Stimulated activated CD8-positive, alpha-beta memory T cell treated with anti-CD3 and anti-CD28 coated beads, Interleukin-15, amount 100 ng/mL, for 4 hours (primary cell): ENCODE measurements around the gene RBM17.
"Not testable (repeated sequence)": the region's sequence is repeated elsewhere in the genome, so short reads cannot be mapped to it uniquely, and the experiment has no call there.

Experiments used
- DNase-seq, 2 donors: peaks; one replicate each; pipeline ENCODE4 v3.0.0-alpha.2; 2020; ENCODE audit warnings: low read depth in 2 of 2

RBM17 gene

DNA sequence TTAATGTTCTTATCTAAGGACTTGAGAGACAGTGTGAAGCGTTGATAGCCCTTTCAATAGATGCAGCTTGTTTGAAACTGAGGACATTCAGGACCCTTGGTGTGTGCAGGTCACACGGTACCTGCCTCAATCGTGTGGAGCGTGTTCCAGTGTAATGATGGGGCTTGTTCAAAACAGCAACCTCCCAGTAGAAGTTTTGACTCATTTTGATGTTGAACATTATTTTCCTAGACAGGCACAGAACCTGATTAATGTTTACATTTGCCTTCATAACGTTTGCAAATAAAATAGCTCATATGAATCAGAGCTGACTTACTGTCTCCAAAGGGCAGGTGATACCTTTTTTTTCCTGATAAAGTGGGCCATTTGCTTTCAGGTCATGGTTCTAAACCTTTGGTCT is 21.3 kb downstream of the RBM17 start:
- DNase-seq: no peak

DNA sequence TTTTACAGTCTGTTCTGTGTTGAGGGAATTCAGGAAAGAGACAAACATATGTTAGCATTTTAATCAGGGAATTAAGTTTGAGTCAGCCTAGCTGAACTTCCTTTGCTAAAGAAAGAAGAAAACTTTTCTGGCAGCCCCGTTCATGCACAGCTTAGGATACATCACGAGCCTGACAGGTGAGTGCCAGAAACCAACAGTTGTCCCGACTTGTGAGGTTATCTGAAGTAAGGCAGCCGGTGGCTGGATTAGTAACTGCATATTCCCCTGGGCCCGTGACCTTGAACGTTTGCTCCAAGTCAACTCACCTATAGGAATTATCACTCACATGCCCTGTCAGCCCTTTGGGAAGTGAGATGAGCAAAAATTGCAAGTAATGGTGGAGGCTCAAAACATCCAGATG is 24.1 kb downstream of the RBM17 start:
- DNase-seq: no peak

DNA sequence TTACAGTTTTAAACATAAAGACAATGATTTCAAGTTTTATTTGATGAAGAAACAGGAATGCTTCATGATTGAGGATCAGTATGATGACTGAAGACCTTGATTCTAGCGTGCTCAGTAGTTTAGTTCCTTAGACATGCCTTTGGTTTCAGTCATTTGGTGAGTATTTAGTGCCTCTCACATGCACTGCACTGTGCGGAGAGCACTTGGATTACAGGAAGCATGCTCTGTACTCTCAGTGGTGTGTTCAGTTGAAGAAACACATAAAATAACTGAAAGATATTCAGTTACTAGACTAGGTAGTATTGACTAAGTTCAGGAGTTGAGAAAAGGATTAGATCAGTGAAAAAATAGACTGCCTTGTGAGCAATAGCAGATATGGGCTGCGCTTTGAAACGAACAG is 25.5 kb downstream of the RBM17 start:
- DNase-seq: no peak

DNA sequence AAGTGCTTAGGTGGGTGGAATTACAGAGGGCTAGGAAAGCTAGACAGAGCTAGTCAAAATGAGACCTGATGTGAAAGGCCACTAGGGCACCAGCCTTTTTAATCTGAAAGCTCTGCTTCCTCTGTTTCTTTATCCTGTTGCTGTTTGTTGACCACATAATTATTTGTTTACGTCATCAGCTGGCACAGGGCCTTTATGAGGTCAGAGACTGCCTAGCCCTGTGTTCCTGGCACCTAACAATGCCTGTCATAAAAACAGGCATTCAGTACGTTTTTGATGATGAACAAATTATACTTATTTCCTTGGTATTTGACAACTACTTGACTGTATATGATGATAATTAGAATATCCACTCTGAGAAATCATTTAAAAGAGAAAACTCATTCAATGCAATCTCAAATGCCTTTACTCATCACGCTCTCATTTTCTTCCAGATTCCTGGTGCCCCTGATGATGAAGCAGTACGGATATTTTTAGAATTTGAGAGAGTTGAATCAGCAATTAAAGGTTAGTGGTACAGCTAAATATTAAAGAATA is 26.0 kb downstream of the RBM17 start:
- DNase-seq: no peak

DNA sequence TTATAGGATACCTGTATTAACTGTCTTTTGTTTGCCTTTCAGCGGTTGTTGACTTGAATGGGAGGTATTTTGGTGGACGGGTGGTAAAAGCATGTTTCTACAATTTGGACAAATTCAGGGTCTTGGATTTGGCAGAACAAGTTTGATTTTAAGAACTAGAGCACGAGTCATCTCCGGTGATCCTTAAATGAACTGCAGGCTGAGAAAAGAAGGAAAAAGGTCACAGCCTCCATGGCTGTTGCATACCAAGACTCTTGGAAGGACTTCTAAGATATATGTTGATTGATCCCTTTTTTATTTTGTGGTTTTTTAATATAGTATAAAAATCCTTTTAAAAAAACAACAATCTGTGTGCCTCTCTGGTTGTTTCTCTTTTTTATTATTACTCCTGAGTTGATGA is 26.6 kb downstream of the RBM17 start:
- no peak for DNase-seq

DNA sequence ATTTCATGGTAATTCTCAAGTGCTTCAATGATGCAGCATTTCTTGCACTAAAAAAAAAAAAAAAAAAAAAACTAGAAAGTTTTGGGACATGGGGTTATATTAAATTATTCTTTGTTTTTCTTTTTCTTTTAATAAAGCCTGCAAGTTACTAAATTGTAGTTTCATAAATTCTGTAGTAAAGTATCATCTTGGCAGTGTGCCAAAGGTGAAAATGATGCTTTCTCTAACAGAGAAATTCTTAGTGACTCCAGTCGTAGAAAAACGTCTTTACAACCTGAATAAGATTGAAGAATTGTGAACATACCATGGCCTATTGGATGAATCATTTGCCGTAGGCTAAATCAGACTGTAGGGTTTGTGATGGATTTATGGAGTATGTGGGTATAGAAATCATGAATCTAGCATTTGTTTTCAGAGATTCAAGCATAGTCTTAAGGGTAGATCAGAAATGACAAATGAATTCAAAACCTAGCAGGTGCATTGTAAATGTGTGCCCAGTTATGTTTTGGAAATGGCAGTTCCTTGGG is 27.1 kb downstream of the RBM17 start:
- no peak for DNase-seq

DNA sequence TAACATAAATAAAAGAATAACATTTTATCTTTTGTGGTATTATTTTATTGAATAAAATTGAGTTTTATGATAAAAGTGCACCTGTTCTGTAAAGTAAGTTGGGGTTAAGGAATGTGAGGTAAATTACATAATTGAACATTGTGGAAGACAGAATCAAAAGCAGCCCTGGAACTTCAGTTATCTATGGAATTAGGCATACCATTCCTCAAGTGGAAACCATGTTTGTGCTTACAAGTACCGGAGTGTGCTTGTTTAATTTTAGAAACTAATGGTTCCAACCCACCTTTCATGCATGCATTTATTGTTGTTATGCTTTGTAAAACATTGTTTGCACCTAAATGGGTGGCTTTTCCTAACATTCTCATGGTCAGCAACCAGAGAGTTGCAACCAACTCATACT is 28.0 kb downstream of the RBM17 start:
- no peak for DNase-seq

DNA sequence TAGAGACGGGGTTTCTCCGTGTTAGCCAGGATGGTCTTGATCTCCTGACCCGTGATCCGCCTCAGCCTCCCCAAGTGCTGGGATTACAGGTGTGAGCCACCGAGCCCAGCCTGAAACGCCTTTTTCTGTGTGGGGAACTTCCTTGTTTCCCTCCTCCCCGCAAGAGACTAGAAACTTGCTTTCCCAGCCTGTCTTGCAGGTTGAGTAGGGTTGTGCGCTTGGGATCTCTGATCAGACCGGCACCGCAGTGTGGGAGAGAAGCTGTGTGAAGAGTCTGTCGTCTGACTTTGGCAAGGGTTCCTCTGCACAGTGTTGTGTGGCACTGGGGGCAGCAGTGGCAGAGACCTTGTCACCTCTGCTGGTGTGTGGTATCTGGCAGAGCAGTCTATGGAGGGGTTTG is 28.9 kb downstream of the RBM17 start:
- DNase-seq: no peak

DNA sequence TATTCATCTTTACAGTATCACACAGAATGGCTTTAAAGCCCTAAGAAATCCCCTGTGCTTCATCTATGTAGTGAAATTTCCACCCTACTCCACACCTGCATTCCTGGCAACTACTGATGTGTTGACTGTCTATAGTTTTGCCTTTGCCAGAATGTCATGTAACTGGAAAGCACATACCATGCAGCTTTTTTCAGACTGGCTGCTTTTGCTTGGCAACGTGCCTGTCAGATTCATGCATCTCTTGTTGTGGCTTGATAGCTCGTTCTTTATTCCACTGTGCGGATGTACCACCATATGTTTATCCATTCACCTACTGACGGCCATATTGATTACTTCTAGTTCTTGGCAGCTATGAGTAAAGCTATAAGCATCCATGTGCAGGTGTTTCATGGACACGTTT is 30.6 kb downstream of the RBM17 start:
- DNase-seq: no peak

DNA sequence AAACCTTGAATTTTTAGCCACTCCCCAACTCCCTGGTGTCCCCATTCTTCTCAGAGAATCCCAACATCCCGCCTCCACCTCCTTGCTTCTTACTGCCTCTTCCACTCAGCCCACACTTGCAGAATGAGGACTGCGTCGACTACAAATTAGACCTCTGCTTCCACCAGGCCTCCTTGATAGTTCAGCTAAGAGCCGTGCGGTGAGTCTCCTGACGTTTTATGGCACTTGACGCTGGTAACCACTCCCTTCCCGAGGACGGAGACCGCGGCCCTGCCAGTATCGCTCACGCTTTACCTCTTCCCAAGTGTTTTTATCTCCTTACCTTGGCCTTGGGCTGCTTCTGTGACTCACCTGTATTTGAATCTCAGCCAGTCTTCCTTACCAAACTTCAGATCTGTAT is 31.1 kb downstream of the RBM17 start:
- no peak for DNase-seq

DNA sequence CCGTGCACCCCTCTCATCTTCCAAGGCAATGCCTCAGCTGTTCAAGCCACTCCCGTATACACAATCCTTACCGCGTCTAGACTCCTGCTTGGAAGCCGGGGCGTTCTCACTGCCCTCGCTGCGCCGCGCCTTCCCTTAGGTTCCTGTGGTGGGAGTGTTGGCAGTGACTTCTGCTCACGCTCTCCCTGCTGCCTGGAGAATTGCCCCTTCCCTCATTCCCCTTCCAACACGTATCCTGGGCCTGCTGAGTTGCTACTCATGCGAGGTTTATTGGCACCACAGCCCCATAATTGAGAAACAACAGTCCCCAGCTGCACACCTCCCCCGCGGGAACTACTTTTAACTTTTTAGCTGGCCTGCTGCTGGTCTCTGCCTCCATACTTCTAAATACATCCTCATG is 31.9 kb downstream of the RBM17 start:
- no peak for DNase-seq

DNA sequence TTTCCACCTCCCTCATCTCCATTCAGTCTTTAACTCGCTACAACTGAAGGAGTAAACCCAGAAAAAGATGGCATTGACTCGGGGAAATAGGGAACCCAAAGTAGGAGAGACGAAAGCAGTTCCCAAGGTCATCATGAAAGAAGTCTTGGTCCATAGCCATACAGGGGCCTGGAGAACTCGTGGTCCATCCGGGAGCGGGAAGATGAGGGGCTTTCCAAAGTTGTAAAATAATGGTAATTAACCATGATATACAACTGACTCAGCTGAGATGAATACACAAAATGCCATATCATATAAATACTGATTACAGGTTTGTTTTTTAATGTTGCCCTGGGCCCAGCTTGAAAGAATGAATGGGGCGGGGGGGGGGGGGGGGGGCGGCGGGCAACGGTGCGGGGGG is 32.3 kb downstream of the RBM17 start:
- no peak for DNase-seq

DNA sequence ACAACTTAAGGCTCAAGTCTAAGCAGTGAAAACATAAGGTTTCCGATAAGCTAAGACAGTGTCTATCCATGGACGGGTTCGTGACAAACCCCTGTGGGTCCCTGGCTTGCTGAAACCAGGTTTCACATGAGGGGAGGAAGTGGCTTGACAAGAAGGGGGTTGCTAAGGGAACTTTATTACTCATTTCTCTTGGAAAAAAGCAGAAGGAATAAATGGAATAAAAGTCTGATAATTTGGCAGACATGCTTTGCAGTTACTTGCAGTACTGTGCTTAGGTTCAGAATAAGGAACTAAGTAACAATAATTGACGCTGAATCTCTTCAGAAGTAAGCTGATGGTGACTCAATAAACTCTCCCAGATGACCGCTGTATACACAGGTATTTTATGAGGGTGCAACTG is 34.7 kb downstream of the RBM17 start:
- DNase-seq: no peak

DNA sequence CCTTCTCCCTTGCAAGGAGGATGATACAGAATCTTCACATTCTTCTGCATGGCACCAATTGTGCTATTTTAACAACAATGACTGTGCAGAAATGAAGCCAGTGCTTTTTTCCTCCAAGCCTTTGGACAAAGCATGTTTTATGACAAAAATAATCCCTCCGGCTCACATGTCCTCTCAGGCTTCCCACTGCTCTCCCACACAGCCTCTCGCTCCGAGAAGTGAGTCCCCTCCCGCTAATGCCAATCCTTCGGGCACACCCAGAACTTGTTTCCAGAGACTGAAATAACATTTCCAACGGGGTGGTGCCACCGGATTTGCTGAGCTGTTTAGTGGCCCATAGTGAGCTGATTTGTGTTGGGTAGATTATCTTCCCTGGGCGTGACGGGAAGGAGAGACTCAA is 35.8 kb downstream of the RBM17 start:
- DNase-seq: no peak

DNA sequence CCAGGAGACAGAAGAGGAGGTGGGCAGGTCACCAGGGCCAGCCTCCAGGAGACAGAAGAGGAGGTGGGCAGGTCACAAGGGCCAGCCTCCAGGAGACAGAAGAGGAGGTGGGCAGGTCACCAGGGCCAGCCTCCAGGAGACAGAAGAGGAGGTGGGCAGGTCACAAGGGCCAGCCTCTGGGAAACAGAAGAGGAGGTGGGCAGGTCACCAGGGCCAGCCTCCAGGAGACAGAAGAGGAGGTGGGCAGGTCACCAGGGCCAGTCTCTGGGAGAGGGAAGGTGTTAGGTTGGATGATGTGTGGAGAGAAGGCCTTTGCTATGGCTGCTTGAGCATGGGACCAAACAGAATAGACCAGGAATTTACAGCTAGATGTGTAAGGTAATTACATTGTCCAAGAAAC is 38.6 kb downstream of the RBM17 start:
- not testable (repeated sequence) for DNase-seq

DNA sequence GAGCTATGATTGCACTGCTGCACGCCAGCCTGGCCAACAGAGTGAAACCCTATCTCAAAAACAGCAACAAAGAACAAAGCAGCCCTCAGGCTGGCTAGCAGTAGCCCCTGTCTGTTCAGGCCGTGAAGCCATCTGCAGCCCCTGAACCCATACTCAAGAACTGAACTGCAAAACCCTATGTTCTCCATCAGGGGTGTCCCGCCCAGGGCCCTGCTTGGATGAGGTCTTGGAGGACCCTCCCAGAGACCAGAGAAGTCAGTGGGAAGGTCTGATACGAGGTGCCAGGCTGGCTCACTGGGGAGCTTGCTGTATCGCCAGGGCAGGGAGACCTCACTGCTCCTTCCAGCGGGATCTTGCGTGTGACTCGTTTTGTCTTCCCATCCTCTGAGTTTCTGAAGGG is 39.3 kb downstream of the RBM17 start:
- DNase-seq: no peak

DNA sequence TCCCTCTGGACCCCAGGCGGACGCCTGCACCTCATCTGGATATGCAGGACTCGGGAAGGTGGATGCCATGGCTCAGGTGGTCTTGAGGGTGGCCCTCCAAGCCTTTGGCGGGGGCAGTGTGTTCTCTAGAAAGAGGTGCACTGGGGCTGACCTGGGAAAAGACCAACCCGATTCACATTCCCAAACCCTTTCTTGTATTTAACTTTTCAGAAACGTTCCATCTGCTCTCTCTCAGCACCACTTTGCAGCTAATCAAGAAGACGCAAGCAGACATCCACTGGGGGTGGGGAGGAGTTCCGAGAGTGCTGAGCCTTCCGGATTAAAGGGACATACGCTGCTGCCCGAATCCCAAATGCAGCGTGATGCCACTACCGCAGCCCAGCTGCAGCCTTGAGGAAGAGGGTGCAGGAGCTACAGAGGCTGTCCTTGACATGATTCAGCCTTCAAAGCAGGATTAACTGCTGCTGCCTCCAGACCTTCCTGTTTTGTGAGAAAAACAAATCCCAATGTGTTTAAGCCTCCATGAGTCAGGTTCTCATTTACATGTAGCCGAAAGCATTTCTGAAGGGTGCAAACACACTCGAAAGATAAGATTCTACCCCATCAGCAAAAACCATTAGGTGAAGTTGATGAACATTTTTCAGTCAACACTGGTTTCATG is 39.9 kb downstream of the RBM17 start:
- DNase-seq: no peak

DNA sequence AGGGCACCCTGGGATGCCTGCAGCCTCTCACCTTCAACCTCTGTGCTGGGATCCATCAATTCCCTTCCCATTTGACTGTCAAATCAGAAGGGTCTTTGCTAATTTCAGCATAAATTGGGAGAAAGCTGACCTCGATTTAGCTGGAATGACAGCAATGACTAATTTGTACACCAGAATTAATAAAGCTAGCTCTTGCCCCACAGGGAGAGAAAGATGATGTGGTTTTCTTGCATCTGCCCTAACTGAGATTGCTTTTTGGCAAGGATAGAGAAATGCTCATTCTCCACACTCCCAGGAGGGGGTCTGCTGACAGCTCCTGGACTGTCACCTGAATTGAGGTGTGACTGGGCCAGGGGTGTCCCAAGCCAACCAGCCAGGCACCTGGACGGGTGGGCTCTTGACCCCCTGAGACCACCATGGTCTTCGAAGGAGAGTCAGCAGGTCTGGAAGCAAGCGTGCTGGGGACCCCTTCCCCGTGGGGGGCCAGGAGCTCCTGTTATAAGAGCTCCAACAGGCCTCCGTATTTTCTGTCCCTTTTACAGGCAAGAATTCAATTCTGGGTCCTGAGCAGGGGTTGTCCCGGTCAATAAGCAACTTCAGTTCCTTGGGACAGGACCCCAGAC is 42.1 kb downstream of the RBM17 start:
- DNase-seq: no peak

DNA sequence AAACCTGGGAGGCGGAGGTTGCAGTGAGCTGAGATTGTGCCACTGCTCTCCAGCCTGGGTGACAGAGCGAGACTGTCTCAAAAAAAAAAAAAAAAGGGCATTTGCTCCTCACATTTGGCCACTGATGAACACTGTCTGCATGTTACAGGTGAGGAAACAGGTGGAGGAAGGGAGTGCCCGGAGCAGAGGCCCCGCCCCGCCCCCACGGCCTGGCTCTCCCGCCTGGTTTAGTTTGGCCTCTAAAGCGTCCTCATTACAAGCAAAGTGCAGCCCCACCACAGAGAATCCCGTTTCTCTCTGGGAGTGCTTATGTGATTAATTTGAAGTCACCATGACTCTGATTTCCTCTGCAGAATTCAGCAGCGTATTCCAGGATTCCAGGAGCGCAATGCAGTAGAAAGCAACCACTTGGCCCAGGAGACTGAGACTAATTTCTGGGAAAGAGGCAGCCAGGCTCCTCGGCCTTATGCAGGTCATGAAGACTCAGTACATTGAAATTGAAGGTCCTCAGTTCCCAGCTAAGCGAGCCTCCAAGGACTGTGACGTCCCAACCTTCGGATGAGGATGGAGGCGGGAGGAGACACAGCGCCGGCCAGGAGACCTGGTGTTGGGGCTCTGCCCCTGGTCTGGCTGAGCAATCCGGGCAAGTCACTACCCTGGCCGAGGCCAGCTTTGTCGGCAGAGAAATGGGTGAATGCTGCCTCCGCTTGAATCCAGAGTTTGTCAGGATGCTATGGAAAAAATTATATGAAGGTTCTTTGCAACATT is 44.7 kb downstream of the RBM17 start:
- no peak for DNase-seq

DNA sequence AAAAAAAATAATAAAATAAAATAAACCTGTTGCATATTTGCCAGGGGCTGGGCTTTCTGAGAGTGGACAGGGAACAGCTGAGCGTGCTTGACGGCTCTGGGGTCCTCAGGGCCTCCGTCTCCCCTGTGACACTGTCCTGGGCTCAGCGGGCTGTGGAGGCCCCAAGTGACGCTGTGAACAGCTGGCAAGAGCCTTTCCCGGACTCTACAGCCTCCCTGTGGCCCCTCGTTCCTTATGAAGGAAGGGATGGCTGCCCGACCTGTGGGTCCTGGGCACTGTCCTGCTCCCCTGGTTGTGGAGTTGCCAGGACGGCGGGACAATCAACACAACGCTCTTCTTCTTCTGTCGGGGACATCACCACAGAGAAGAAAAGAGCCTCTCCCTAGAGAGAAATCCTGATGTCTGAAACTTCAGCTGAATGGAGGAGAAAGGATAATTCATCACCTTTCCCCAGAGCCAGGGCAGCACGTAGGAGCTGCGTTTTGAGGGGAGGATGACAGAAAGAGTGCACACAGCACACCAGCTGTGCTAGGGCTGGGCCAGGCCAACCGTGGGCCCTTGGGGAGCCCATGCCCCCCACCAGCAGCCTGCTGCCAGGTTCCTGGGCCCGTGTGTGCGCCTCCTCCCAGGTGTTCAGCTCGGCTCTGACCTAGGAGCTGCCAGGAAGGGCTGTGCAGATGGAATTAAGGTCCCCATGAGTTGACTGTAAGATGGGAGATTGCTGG is 45.4 kb downstream of the RBM17 start:
- DNase-seq: no peak

DNA sequence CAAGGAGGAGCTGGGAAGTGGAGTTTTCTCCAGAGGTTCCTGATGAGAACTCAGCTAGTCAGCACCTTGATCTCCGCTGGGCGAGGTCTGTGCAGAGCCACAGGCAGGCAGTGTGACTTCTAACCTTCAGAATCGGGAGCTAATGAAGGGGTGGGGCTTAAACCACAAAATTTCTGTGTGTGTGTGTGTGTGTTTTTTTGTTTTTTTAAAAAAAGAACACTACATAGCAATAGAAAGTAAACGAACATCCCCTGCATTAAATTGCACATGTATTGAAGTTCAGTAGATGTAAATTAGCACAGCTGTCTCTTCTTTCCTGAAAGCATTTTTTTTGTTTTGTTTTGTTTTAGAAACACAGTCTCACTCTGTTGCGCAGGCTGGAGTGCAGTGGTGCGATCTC is 46.2 kb downstream of the RBM17 start:
- no peak for DNase-seq

DNA sequence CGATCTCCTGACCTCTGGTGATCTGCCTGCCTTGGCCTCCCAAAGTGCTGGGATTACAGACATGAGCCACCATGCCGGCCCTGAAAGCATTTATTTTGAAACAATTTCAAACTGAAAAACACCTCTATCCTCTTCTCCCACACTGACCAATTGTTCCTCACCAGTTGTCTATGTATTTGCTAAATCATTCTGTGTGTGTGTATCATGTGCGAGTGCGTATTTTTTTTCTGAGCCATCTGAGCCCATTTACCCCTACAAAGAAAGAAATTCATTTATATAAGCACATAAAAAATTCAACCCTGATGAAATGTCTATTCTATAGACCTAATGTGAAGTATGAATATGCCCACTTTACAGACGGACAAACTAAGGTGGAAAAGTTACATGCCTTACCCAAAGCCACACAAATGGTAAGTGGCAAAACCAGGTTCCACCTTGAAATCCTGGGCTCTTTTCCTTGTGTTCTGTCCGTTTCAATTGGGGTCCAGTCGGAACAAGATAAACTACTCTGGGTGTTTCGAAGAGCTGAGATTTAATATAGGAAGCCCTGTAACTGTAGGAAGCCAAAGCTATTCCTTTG is 46.8 kb downstream of the RBM17 start:
- DNase-seq: no peak
